HS-27A (cell line): ENCODE data around the gene IL23A.
A peak's percentile ranks its signal among the peaks of the same experiment; 100 is the strongest.

Source experiments
- DNase-seq: peaks from one replicate; pipeline ENCODE4 v3.0.0-alpha.2; 2012; ENCODE audit warnings: low read depth, missing footprints

Gene IL23A

DNA sequence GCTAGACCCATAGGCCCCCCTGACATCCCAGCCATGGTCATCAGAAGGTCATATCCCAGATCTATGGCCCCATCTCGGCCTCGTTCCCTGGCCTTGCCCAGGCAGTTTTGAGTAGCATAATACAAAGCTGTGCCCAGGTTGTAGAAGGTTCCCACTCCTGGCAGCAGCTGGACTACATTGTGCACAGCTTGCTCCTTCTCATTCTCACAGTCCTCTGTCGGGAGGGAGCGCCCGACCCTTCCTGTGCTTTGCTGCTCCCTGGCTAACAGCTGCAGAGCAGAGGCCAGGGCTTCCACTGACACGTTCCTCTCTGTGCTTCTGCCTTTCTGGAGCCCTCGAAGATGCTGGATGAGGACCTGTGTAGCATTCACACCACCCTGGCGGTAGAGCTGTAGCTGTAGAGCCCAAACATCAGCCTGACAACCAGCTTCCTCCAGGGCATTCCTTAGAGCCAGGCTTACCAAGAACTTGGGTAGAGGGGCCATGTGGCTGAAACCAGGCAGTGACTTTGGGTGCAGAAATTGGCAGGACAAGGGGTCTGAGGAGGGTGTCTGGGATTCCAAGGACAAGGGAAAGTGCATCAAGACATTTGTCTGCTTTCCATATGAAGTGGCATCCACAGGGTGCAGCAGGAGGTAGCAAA is 22.9 kb downstream of the IL23A start:
- no peak for DNase-seq

DNA sequence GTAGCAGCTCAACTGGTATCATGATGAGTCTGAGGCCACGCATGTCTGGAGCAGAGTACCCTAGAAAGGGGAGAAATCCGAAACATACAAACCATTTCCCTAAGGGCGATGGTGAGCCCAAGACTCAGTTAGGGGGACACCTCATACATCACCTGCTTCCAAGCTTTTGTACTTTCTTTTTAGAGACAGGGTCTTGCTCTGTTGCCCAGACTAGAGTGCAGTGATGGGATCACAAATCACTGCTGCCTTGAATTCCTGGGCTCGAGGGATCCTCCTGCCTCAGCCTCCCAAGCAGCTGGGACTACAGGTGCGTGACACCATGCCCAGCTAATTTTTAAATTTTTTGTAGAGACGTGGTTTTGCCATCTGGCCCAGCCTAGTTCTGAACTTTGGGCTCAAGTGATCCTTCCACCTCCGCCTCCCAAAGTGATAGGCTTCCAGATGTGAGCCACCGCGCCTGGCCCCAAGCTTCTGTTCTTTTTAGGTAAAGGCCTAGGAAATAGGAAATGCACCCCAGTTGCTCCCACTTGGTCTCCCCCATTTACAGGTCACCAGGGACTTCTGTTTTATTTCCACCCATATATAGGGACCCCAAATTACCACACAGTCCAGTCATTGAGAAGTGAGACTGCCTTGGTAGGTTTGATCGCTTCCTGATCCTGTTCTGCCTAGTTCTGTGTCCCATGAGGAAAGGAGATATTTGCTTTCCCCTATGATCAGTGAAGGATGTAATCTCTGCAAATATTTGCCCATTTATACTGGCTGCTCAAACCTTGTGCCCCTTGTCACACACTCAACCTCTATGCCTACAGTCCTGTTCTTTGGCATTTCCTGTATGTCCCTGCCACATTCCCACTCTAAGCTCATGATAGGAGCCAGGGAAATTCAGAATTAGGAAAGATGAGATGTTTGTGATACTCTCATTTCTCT is 23.7 kb downstream of the IL23A start, which contains the start of gene APOF:
TSS of gene APOF (minus strand) at position 728 of the 930 bp plus-strand sequence. CDS start at position 616, 112 bp downstream.
- DNase-seq: no peak

DNA sequence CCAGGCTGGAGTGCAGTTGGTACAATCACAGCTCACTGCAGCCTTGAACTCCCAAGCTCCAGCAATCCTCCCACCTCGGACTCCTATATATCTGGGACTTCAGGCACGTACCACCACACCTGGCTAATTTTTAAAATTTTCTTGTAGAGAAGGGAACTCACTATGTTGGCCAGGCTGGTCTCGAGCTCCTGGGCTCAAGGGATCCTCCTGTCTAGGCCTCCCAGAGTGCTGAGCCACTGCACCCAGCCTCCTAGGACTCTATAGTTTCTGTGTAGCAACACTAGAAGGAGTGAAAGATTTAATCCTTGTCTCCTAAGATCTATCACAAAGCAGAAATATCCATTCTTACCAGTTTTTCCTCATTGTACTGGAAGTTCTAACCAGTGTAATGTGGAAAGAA is 28.3 kb downstream of the IL23A start:
- DNase-seq: no peak

DNA sequence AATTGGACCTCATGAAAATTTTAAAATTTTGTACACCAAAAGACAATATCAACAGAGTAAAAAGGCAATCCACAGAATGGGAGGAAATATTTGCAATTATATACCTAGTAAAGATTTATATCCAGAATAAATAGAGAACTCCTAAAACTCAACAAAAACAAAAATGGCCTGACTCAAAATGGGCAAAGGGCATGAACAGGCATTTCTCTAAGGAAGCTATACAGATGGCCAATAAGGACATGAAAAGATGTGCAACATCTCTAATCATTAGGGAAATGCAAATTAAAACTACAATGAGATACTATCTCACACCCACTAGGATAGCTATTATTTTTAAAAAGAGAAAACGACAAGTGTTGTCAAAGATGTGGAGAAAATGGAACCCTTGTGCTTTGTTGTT is 34.8 kb downstream of the IL23A start:
- DNase-seq: no peak

DNA sequence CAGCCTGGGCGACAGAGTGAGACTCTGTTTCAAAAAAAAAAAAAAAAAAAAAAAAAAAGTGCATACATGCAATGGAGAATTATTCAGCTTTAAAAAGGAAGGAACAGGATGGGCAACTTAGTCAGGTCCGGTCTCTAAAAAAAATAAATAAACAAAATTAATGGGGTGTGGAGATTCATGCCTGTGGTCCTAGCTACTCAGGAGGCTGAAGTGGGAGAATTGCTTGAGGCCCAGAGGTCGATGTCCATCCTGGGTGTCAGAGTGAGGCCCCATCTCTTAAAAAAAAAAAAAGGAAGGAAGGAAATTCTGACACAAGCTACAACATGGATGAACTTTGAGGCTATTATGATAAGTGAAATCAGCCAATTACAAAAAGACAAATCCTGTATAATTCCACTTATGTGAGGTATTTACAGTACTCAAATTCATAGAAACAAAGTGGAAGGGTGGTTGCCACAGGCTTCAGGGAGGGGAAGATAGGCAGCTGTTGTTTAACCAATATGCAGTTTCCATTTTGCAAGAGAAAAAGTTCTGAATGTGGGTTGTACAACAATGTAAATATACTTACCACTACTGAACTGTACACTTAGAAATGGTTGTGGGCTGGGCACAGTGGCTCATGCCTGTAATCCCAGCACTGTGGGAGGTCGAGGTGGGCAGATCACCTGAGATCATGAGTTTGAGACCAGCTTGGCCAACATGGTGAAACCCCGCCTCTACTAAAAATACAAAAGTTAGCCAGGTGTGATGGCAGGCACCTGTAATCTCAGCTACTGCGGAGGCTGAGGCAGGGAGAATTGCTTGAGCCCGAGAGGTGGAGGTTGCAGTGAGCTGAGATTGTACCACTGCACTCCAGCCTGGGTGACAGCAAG is 36.3 kb downstream of the IL23A start:
- DNase-seq: no peak

DNA sequence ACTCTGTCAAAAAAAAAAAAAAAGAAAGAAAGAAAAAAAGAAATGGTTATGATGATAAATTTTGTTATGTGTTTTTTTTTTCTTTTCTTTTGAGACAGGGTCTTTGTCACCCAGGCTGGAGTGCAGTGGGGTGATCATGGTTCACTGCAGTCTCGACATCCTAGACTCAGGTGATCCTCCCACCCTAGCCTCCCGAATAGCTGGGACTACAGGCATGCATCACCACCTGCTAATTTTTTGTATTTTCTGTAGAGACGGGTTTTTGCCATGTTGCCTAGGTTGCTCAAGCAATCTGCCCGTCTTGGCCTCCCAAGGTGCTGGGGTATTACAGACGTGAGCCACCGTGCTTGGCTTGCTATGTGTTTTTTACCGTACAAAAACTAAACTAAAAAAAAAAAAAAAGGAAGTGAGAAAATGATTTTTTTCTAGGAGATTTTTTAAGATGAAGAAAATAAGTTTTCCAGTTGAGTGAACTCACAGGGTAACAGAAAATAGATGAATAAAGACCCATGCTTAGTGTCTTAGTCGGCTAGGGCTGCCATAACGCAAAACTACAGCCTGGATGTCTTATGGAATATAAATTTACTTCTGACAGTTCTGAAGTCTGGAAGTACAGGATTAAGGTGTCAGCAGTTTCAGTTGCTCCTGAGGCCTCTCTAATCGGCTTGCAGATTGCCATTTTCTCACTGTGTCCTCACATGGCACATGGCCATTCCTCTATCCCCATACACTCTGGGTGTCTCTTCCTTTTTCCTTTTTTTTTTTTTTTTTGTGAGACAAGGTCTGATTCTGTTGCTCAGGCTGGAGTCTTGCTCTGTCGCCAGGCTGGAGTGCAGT is 37.1 kb downstream of the IL23A start:
- no peak for DNase-seq

DNA sequence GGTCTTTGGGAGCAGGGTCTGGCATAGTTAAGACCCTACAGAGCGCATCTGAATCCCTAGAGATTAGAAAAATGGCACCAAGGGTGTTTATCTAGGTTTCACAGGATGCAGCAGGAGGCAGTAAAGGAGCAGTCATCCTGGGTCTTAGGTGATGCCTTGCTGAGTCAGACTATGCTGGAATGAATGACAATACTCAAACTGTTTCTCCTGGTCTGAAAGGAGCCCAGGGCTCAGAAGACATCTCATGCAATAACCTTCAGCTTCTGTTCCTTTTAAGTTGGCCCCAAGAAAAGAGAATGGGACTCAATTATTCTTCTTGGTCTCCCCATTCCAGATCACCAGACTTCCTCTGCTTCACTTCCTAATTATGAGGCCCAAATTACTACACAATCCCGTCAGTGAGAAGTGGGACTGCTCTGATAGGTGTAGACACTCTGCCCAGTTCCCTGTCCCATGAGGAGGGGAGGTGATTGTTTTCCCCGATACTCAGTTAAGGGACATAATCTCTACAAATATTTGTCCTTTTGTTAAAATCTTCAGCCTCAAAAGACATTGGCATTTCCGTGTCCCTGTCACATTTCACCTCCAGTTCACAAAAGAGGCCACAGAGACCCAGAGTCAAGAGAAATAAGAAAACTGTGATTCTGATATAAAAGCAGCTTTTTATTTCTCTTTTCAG is 38.8 kb downstream of the IL23A start:
- DNase-seq: no peak

DNA sequence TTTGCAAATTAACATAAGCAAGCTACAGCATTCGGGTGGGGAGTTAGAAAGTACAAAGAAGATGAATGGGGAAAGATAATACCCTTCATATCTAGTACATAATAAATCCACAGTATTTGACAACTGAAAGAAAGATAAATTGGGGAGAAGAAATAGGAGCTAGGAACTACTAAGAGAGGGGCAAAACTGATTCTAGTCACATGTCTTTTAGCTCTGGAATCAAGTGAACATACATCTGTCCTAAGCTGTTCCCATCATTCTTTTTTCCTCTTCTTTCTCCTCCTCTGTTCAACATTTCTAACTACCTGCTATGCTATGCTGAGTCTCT is 39.3 kb downstream of the IL23A start:
- no peak for DNase-seq

DNA sequence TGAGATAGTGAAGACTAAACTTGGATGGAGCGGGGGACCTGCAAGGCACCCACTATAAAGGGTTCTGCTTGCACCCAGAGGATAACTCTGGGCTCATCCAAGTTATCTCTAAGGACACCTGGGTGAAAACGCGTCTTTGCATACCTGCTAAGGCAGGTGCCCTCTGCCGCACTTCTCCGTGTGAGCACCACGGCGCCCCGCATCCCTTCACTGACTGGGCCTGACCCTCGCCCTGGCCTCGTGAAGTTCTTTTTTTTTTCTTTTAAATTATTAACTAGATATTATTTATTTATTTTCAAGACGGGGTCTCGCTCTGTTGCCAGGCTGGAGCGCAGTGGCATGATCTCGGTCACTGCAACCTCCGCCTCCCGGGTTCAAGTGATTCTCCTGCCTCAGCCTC is 43.9 kb downstream of the IL23A start:
- no peak for DNase-seq

DNA sequence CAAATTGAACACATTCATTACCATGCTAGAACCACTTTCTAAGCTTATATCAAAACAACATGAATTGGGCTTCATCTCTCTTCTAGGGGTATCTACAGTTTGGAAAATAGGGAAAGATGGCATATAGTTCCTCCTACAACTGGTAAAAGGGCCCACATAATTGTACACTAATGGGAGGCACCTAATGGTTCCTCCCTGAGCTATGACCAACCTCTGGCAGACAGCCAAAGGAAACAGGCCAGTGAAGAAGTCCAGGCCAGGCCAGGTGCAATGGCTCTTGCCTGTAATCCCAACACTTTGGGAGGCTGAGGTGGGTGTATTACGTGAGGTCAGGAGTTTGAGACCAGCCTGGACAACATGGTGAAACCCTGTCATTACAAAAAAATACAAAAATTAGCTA is 47.2 kb downstream of the IL23A start:
- no peak for DNase-seq

DNA sequence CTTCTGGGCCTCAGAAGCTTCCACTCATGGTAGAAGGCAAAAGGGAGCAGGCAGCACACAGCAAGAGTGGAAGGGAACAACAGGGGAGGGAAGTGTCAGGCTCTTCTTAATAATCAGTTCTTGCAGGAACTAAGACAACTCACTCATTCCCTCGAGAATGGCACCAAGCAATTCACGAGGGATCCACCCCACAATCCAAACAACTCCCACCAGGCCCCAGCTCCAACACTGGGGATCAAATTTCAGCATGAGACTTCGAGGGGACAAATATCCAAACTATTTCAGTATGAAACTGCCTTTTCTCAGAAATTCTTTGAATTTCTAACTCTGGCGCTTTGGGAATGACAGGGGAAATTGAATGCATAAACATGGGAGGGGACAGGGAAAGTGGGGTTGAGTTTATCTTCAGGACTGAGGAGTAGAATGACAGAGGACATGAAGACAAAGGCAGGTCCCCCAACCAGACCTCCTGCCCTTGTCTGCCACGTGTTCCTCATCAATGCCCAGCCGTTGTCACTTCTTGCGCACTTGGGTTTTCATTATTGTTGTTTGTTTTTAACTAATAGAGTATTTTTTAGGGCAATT is 48.6 kb downstream of the IL23A start:
- peak; percentile 49 for DNase-seq

DNA sequence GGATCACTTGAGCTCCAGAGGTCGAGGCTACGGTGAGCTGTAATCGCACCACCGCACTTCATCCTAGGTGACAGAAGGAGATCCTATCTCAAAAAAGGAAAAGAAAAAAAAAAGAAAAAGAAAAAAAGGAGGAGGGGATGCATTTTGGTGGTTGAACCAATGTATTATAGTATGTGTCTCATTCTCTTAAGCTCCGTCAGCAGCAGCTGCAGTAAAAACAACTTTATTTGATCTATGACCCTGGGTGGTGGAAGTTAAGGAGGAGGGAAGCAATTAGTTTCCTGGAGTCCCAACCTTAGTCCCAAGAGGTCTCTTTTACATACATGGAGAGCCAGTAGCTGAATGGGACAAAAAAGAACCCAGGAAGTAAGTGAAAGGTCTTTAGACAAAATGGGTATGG is 50.7 kb downstream of the IL23A start:
- no peak for DNase-seq
